ENCODE measurements around the gene EGFR. TPM values are rescaled to one million over a fixed set of nuclear protein-coding genes. Genes with fewer than 3 reads are reported as not detected.

Gene EGFR
- total RNA-seq, 2 donors from 2014 or later, result 54.8 to 56.7 TPM

- ATAC-seq (ENCODE audit: insufficient number of reproducible peaks, low FRiP score, low read depth), result no peak
- Histone ChIP-seq H3K27me3 (replicated peaks; ENCODE audit: insufficient read depth) (no peaks in the 10 kb centered on the region), H3K36me3 (no peaks in the 10 kb centered on the region), H3K27ac (no peak overlapping the region), H3K4me1 (ENCODE audit: control insufficient read depth in 1 of 2, low read depth in 2 of 2) (peaks cover 34 to 50% of the 10 kb centered on the region in 2 donors), H3K9me3 (no peaks in the 10 kb centered on the region), H3K4me3 (no peak overlapping the region)
- no peak for DNase-seq (ENCODE audit: low spot score)
- TF ChIP-seq, protein P1, sequence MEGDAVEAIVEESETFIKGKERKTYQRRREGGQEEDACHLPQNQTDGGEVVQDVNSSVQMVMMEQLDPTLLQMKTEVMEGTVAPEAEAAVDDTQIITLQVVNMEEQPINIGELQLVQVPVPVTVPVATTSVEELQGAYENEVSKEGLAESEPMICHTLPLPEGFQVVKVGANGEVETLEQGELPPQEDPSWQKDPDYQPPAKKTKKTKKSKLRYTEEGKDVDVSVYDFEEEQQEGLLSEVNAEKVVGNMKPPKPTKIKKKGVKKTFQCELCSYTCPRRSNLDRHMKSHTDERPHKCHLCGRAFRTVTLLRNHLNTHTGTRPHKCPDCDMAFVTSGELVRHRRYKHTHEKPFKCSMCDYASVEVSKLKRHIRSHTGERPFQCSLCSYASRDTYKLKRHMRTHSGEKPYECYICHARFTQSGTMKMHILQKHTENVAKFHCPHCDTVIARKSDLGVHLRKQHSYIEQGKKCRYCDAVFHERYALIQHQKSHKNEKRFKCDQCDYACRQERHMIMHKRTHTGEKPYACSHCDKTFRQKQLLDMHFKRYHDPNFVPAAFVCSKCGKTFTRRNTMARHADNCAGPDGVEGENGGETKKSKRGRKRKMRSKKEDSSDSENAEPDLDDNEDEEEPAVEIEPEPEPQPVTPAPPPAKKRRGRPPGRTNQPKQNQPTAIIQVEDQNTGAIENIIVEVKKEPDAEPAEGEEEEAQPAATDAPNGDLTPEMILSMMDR (IDR thresholded peaks at IDR 0.05), result no peak
These were observed 29.5 kb downstream of the EGFR start for GRCh38 chr7:55048221-55048859.

- Histone ChIP-seq H3K36me3 (no peaks in the 10 kb centered on the region), H3K4me1 (ENCODE audit: control insufficient read depth in 1 of 2, low read depth in 2 of 2) (peaks cover 35 to 53% of the 10 kb centered on the region in 2 donors), H3K27me3 (replicated peaks; ENCODE audit: insufficient read depth) (no peaks in the 10 kb centered on the region), H3K4me3 (no peak overlapping the region), H3K27ac (no peak overlapping the region), H3K9me3 (no peaks in the 10 kb centered on the region)
- DNase-seq (ENCODE audit: low spot score), result no peak
- TF ChIP-seq, protein P1 (IDR thresholded peaks at IDR 0.05), result no peak
- no peak for ATAC-seq (ENCODE audit: insufficient number of reproducible peaks, low FRiP score, low read depth)
These were observed 31.5 kb downstream of the EGFR start for GRCh38 chr7:55050281-55050680.

DNA sequence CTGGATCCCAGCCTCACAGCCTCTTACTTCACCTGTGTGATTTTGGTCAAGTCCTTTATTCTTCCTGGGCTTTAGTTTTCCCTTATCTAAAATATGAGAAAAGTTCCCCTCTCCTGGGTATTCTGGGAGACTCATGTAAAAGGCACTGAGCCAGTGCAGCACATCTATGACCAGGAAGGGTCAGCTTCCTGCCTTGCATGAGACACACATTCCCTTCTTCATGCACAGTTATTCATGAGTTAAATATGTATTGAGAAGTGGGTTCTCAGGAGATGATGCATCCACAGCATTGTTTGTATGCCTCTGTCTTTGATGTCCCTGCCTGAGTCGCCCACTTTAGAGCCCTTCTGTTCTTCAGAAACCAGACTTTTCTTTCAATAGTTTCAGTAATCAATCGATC is 33.3 kb downstream of the EGFR start:
- peaks cover 32 to 55% of the 10 kb centered on the region in 2 donors for H3K4me1 ChIP-seq (ENCODE audit: control insufficient read depth in 1 of 2, low read depth in 2 of 2)

DNA sequence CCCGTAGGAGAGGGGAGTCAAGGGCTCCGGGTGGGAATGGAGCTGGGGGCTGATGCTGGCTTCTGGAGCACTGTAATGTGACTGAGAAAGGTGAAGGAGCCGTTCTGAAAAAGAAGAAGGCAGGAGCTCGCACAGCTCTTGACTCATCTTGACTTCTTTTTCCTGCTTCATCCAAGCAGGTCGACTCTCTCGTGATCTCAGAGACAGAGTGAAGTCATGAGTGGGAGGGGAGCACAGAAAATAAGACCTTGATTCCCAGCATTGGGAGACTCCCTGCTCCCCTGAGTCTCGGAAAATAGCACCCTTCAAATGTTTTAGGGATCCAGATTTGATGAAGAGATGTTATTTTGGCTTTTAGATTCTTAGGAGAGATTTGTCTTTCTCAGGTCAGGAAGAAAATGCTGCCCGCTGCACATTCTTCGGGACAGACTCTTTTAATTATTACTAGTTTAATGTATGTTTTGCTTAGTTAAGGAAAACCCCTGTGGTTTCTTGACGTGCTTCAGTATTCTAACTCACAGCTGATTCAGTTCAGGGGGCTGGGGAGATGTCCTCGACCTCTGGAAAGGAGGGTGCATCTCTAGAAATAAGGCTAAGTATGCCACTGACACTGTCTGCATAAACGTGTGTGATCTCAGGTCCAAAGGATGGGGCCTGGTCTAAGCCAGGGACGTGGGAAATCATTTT is 34.1 kb downstream of the EGFR start:
- Histone ChIP-seq H3K4me1 (ENCODE audit: control insufficient read depth in 1 of 2, low read depth in 2 of 2) (peaks cover 31 to 60% of the 10 kb centered on the region in 2 donors), H3K27ac (peak overlapping the region in 1 of 2 donors; percentile 62)
- ATAC-seq (ENCODE audit: insufficient number of reproducible peaks, low FRiP score, low read depth), result no peak

More for the DNA sequence above, 33.3 kb downstream of the EGFR start:
- TF ChIP-seq, protein P1 (IDR thresholded peaks at IDR 0.05), result no peak
- no peak overlapping the region for H3K4me3 ChIP-seq
- ATAC-seq (ENCODE audit: insufficient number of reproducible peaks, low FRiP score, low read depth) (no peak), DNase-seq (ENCODE audit: low spot score) (no peak)
- no peaks in the 10 kb centered on the region for H3K27me3 ChIP-seq (replicated peaks; ENCODE audit: insufficient read depth)
- H3K27ac ChIP-seq, result no peak overlapping the region
- H3K36me3 ChIP-seq, result no peaks in the 10 kb centered on the region
- no peaks in the 10 kb centered on the region for H3K9me3 ChIP-seq

More for the DNA sequence above, 34.1 kb downstream of the EGFR start:
- TF ChIP-seq, protein P1 (IDR thresholded peaks at IDR 0.05), result no peak
- H3K27me3 ChIP-seq (replicated peaks; ENCODE audit: insufficient read depth), result no peaks in the 10 kb centered on the region
- no peaks in the 10 kb centered on the region for H3K36me3 ChIP-seq
- DNase-seq (ENCODE audit: low spot score), result no peak
- H3K4me3 ChIP-seq, result no peak overlapping the region
- H3K9me3 ChIP-seq, result no peaks in the 10 kb centered on the region

All from thoracic aorta (tissue), 2 donors.